Neural cell (in vitro differentiated cells): ENCODE measurements around the gene ZNF22. TPM values are rescaled to one million over a fixed set of nuclear protein-coding genes. Genes with fewer than 3 reads are reported as not detected.

Experiments
- H2AFZ ChIP-seq: fragments of 200-600, 300-800 bp; sonication (generic), shearing (Covaris generic); 2 replicates; pipeline ENCODE4 v1.6.0; 2014; ENCODE audit warnings: low read depth, mild to moderate bottlenecking, antibody characterized with exemption, low read length, moderate library complexity
- H3F3A ChIP-seq: fragments of 200-600 bp; shearing (Covaris generic); 2 replicates; pipeline ENCODE4 v1.6.1; 2016; ENCODE audit warnings: mild to moderate bottlenecking, moderate library complexity, mixed read lengths, antibody characterized with exemption, low read length; ENCODE audit not compliant: insufficient read depth, poor library complexity, severe bottlenecking
- H3K27ac ChIP-seq: fragments of 200-600, 300-800 bp; sonication (generic), shearing (Covaris generic); 2 replicates; pipeline ENCODE4 v1.5.1; 2014; ENCODE audit warnings: mild to moderate bottlenecking, low read length, moderate library complexity
- H3K27me3 ChIP-seq: fragments of 300-800, 200-600 bp; sonication (generic), shearing (Covaris generic); 2 replicates; pipeline ENCODE4 v1.6.0; 2014; ENCODE audit warnings: mild to moderate bottlenecking, low read depth, low read length, moderate library complexity; ENCODE audit not compliant: insufficient read depth
- H3K36me3 ChIP-seq: fragments of 300-800, 200-600 bp; sonication (generic), shearing (Covaris generic); 2 replicates; pipeline ENCODE4 v1.5.1; 2014; ENCODE audit warnings: mild to moderate bottlenecking, antibody characterized with exemption, low read length, moderate library complexity; ENCODE audit not compliant: insufficient read depth
- H3K4me2 ChIP-seq: fragments of 300-800, 200-600 bp; sonication (generic), shearing (Covaris generic); 2 replicates; pipeline ENCODE4 v1.6.0; 2014; ENCODE audit warnings: mild to moderate bottlenecking, low read length
- H3K4me3 ChIP-seq: fragments of 300-800, 200-600 bp; sonication (generic), shearing (Covaris generic); 2 replicates; pipeline ENCODE4 v1.5.1; 2014; ENCODE audit warnings: mild to moderate bottlenecking, low read length, moderate library complexity
- H3K79me2 ChIP-seq: fragments of 200-600 bp; shearing (Covaris generic); replicated peaks from 2 replicates; pipeline ENCODE4 v1.6.0; 2014; ENCODE audit warnings: mild to moderate bottlenecking, low read length, moderate library complexity; ENCODE audit not compliant: insufficient read depth
- H3K9ac ChIP-seq: fragments of 300-800, 200-600 bp; sonication (generic), shearing (Covaris generic); 2 replicates; pipeline ENCODE4 v1.6.1; 2016; ENCODE audit warnings: mild to moderate bottlenecking, low read length, mixed read lengths
- H3K9me2 ChIP-seq: fragments of 200-600 bp; shearing (Covaris generic); 2 replicates; pipeline ENCODE4 v1.6.1; 2016; ENCODE audit warnings: mild to moderate bottlenecking, low read length, mixed read lengths; ENCODE audit not compliant: insufficient read depth
- H3K9me3 ChIP-seq: fragments of 200-600, 300-800 bp; sonication (generic), shearing (Covaris generic); 2 replicates; pipeline ENCODE4 v1.6.1; 2016; ENCODE audit warnings: mild to moderate bottlenecking, mixed run types, low read length, moderate library complexity, mixed read lengths
- H4K20me1 ChIP-seq: fragments of 200-600 bp; shearing (Covaris generic); 2 replicates; pipeline ENCODE4 v1.6.1; 2016; ENCODE audit warnings: mild to moderate bottlenecking, mixed run types; ENCODE audit not compliant: insufficient read depth
- CTCF ChIP-seq: fragments of 450-650 bp; IDR thresholded peaks from 2 replicates; pipeline ENCODE4 v1.5.1; 2014; ENCODE audit warnings: antibody characterized with exemption, mild to moderate bottlenecking, moderate library complexity; ENCODE audit not compliant: poor library complexity, severe bottlenecking
- EP300 ChIP-seq: fragments of 450-650 bp; conservative IDR thresholded peaks from 2 replicates; pipeline ENCODE4 v1.6.1; 2014; ENCODE audit warnings: antibody characterized with exemption, mild to moderate bottlenecking, moderate library complexity; ENCODE audit not compliant: poor library complexity, severe bottlenecking
- EZH2 ChIP-seq: fragments of 200-600, 300-800 bp; shearing (Covaris generic), sonication (generic); IDR thresholded peaks from 2 replicates; pipeline ENCODE4 v1.6.1; 2014; ENCODE audit warnings: antibody characterized with exemption, low read length, borderline replicate concordance, mild to moderate bottlenecking; ENCODE audit not compliant: insufficient read depth, poor library complexity, severe bottlenecking
- MXI1 ChIP-seq: fragments of 450-650 bp; conservative IDR thresholded peaks from 2 replicates; pipeline ENCODE4 v1.6.1; 2014; ENCODE audit warnings: antibody characterized with exemption, mild to moderate bottlenecking; ENCODE audit not compliant: poor library complexity, severe bottlenecking
- RAD21 ChIP-seq: fragments of 450-650 bp; conservative IDR thresholded peaks from 2 replicates; pipeline ENCODE4 v1.6.1; 2014; ENCODE audit warnings: antibody characterized with exemption, mild to moderate bottlenecking, moderate library complexity
- TAF1 ChIP-seq: IDR thresholded peaks from 2 replicates; pipeline ENCODE4 v1.6.1; 2012; ENCODE audit warnings: low read depth
- polyA plus RNA-seq: library from polyadenylated mRNA; depleted of rRNA; stranded (reverse); fragments of >200 nt; gene quantifications from 2 replicates; pipeline ENCODE4 v1.2.3, GENCODE V29; 2014
- TF ChIP-seq, protein P1 (sequence below): IDR thresholded peaks from 2 replicates; pipeline ENCODE4 v1.6.1; 2012; ENCODE audit warnings: borderline replicate concordance

The ZNF22 gene
- polyA plus RNA-seq, 1 donor from 2014 or later, result 32.9 TPM

DNA sequence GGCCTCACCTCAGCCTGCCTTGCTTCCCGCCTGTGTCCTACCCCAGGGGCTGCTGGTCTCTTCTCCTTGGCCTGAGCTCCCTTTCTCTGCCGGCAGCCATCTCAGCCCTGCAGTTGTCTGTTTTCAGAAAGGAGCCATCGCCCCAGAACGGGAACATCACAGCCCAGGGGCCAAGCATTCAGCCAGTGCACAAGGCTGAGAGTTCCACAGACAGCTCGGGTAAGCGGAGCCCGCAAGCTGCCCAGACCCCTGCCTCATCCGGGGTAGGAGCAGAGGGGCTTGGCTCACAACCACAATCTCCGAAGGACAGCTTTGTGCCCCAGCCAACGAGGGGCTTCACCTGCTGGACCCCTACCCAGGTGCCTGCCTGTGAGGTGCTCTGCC lies 16.8 kb upstream of the ZNF22 start:
- Histone ChIP-seq H3K36me3 (no peaks in the 10 kb centered on the region), H3K9me3 (no peaks in the 10 kb centered on the region), H3K27me3 (no peaks in the 10 kb centered on the region), H3K9me2 (no peaks in the 10 kb centered on the region), H3K9ac (no peak overlapping the region), H3F3A (no peaks in the 10 kb centered on the region), H2AFZ (no peak overlapping the region), H3K27ac (no peak overlapping the region), H3K4me3 (no peak overlapping the region), H3K79me2 (no peaks in the 10 kb centered on the region), H4K20me1 (no peaks in the 10 kb centered on the region), H3K4me2 (no peak overlapping the region)
- no peak for TF ChIP-seq TAF1
- TF ChIP-seq EP300, result no peak
- no peak for TF ChIP-seq MXI1
- TF ChIP-seq, protein P1, sequence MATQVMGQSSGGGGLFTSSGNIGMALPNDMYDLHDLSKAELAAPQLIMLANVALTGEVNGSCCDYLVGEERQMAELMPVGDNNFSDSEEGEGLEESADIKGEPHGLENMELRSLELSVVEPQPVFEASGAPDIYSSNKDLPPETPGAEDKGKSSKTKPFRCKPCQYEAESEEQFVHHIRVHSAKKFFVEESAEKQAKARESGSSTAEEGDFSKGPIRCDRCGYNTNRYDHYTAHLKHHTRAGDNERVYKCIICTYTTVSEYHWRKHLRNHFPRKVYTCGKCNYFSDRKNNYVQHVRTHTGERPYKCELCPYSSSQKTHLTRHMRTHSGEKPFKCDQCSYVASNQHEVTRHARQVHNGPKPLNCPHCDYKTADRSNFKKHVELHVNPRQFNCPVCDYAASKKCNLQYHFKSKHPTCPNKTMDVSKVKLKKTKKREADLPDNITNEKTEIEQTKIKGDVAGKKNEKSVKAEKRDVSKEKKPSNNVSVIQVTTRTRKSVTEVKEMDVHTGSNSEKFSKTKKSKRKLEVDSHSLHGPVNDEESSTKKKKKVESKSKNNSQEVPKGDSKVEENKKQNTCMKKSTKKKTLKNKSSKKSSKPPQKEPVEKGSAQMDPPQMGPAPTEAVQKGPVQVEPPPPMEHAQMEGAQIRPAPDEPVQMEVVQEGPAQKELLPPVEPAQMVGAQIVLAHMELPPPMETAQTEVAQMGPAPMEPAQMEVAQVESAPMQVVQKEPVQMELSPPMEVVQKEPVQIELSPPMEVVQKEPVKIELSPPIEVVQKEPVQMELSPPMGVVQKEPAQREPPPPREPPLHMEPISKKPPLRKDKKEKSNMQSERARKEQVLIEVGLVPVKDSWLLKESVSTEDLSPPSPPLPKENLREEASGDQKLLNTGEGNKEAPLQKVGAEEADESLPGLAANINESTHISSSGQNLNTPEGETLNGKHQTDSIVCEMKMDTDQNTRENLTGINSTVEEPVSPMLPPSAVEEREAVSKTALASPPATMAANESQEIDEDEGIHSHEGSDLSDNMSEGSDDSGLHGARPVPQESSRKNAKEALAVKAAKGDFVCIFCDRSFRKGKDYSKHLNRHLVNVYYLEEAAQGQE, result no peak

- Histone ChIP-seq H3K27ac (no peak overlapping the region), H4K20me1 (no peaks in the 10 kb centered on the region), H3K27me3 (no peaks in the 10 kb centered on the region), H3K9me2 (no peaks in the 10 kb centered on the region), H3F3A (no peaks in the 10 kb centered on the region), H3K4me2 (no peak overlapping the region), H3K9ac (no peak overlapping the region), H3K36me3 (no peaks in the 10 kb centered on the region), H2AFZ (no peak overlapping the region), H3K4me3 (no peak overlapping the region), H3K9me3 (no peaks in the 10 kb centered on the region), H3K79me2 (no peaks in the 10 kb centered on the region)
- no peak for TF ChIP-seq EZH2
- TF ChIP-seq RAD21, result no peak
- TF ChIP-seq, protein P1, result no peak
- TF ChIP-seq EP300, result no peak
- TF ChIP-seq CTCF, result no peak
- no peak for TF ChIP-seq TAF1
These were observed 16.0 kb upstream of the ZNF22 start for GRCh38 chr10:44984671-44985101.
